Fibroblast of lung (primary cell): Measurements from ENCODE around the gene LDLRAD4.

Source experiments
- EZH2 ChIP-seq: IDR thresholded peaks from 2 replicates; pipeline ENCODE4 v1.5.1; 2012; ENCODE audit warnings: low read length, control low read depth, mild to moderate bottlenecking; ENCODE audit errors: missing control alignments
- TF ChIP-seq, protein P1 (sequence below), 2 donors: IDR thresholded peaks in 1 of 2; conservative IDR thresholded peaks in 1 of 2; 1 replicate in 1 of 2; 2 replicates in 1 of 2; pipeline ENCODE4 v1.5.1; 2011 to 2012; ENCODE audit warnings: low read length in 2 of 2, control low read depth in 1 of 2, inconsistent platforms in 1 of 2, low read depth in 1 of 2, mild to moderate bottlenecking in 1 of 2

DNA sequence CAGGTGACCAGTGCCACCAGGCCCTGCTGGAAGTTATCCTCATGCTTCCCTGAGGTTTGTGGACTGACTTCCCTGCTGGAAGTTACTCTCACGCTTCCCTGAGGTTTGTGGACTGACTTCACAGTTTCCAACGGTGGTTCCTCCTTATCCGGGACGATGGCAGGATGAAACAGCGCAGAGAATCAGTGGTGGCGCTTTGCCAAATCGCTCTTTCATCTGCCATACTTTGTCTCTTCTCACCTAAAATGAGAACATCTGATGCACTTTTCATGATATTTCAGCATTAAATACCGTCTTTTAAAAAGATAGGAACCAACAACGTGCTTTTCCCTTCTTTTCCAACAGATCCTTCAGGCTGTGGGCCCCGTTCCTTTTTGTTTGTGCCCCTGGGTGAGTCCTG lies 183.3 kb downstream of the LDLRAD4 start:
- no peak for TF ChIP-seq EZH2
- TF ChIP-seq, protein P1, sequence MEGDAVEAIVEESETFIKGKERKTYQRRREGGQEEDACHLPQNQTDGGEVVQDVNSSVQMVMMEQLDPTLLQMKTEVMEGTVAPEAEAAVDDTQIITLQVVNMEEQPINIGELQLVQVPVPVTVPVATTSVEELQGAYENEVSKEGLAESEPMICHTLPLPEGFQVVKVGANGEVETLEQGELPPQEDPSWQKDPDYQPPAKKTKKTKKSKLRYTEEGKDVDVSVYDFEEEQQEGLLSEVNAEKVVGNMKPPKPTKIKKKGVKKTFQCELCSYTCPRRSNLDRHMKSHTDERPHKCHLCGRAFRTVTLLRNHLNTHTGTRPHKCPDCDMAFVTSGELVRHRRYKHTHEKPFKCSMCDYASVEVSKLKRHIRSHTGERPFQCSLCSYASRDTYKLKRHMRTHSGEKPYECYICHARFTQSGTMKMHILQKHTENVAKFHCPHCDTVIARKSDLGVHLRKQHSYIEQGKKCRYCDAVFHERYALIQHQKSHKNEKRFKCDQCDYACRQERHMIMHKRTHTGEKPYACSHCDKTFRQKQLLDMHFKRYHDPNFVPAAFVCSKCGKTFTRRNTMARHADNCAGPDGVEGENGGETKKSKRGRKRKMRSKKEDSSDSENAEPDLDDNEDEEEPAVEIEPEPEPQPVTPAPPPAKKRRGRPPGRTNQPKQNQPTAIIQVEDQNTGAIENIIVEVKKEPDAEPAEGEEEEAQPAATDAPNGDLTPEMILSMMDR (conservative IDR thresholded peaks at IDR 0.05 in 1 of 2, IDR thresholded peaks at IDR 0.05 in 1 of 2; ENCODE audit: low read depth in 1 of 2, low read length in 2 of 2): no peak
